ENCODE data around the gene SH3RF3.

Gene SH3RF3

DNA sequence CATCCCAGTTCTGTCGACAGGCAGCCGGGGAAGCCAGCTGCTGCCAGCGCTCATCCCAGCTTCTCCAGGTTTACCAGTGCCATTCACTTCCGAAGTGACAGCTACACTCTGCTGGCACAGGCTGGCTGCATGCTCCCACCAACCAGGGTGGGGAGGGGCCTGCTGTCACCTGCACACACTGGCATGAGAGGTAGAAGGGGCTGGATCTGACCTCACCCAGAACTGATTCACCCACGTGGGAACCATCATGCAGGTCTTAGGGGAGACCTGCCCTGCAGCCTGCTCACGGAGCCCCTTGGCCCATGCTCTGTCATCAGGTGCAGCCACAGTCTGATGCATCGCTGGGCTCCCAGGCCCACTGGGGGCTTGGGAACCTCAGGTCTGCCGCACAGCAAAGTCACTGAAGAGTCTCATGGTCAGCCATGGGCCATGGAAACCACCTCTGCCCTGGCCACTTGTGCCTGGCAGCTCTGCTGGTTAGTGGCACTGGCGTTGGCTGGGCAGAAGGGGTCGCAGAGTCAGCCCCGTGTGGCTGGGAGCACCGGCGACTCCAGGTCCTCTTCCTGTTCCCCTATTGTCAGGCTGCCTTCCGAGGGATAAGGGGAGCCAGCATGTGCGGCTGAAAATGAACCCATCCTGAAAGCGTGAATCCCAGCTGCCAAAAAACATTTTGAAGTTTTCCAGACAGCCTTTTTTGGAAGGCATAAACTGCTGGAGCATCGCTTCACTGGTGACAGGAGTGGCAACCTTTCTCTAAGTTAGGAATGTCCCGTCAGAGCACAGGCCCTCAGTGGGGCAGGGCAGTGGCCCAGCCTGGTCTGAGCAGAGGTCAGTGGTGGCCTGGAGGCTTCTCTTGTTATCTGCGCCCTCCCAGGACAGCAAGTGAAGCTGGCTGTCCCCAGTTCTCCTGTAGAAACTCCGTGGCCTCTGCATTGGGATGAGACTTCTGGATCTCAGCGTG is 327.0 kb downstream of the SH3RF3 start:
- Histone ChIP-seq H3K4ac (ENCODE audit: low read length) (peak overlapping the region; percentile 10), H3K23ac (ENCODE audit: low read depth, low read length, poor library complexity) (peak overlapping the region; percentile 31), H3K4me1 (ENCODE audit: control insufficient read depth in 2 of 2, insufficient read depth in 1 of 2, low read depth in 1 of 2, low read length in 2 of 2) (peaks cover 0 to 7% of the 10 kb centered on the region in 2 donors), H2BK12ac (ENCODE audit: low read length) (no peak overlapping the region), H3K27me3 (ENCODE audit: control insufficient read depth in 3 of 3, insufficient read depth in 3 of 3, low read depth in 1 of 3, low read length in 3 of 3) (no peaks in the 10 kb centered on the region), H3K4me2 (ENCODE audit: insufficient read depth, low read length, poor library complexity, severe bottlenecking) (no peak overlapping the region), H2AFZ (ENCODE audit: low read length) (no peak overlapping the region), H2AK5ac (ENCODE audit: low read depth, low read length) (peak overlapping the region; percentile 35), H3K9ac (ENCODE audit: low read depth, low read length, poor library complexity) (no peak overlapping the region), H3K4me3 (ENCODE audit: low read length in 2 of 2) (no peak overlapping the region), H4K8ac (ENCODE audit: low read depth, low read length) (no peak overlapping the region), H2BK15ac (ENCODE audit: low read length) (no peak overlapping the region), H2BK5ac (ENCODE audit: low read length) (no peak overlapping the region), H3K36me3 (replicated peaks in 1 of 2; ENCODE audit: control insufficient read depth in 2 of 2, insufficient read depth in 2 of 2, low read length in 2 of 2) (no peaks in the 10 kb centered on the region), H3K14ac (ENCODE audit: low read length) (no peak overlapping the region), H3K9me3 (replicated peaks in 1 of 2; ENCODE audit: control insufficient read depth in 2 of 2, insufficient read depth in 1 of 2, low read depth in 1 of 2, low read length in 2 of 2) (peaks cover 0 to 2% of the 10 kb centered on the region in 2 donors), H4K91ac (ENCODE audit: low read depth, low read length, poor library complexity) (no peak overlapping the region), H3K18ac (ENCODE audit: low read length) (peak overlapping the region; percentile 62), H2BK120ac (ENCODE audit: low read depth, low read length) (no peak overlapping the region), H3K79me1 (ENCODE audit: low read depth, low read length) (no peaks in the 10 kb centered on the region), H3K27ac (replicated peaks; ENCODE audit: low read length) (no peak overlapping the region)
- no peak for DNase-seq (ENCODE audit: low spot score)
- no CpG with 5 or more reads among the region's 21 CpGs for WGBS, 2 donors (ENCODE audit: extremely low coverage in 2 of 2, insufficient read length in 2 of 2, insufficient replicate concordance in 1 of 2)

DNA sequence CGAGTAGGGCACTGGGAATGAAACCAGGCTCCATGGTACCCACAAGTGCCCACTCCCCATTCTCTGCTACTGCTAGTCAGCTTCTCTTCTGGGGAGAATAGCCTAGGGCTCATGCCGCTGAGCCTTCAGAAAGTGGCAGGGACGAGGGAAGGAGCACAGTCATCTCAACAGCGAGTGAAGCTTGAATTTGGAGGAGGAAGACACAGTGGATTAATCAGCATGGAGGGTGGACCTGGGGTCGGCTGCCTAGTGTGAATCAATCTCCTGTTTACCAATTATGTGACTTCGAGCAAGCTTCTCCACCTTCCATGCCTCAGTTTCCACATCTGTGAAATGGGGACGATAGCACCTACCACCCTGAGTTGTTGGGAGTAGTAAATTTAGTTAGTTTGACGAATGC is 327.8 kb downstream of the SH3RF3 start:
- H3K79me1 ChIP-seq (ENCODE audit: low read depth, low read length): no peaks in the 10 kb centered on the region
- H2BK5ac ChIP-seq (ENCODE audit: low read length): no peak overlapping the region
- no peak for DNase-seq (ENCODE audit: low spot score)
- no peak overlapping the region for H2BK15ac ChIP-seq (ENCODE audit: low read length)
- H3K27ac ChIP-seq (replicated peaks; ENCODE audit: low read length): no peak overlapping the region
- no peak overlapping the region for H4K91ac ChIP-seq (ENCODE audit: low read depth, low read length, poor library complexity)
- no peaks in the 10 kb centered on the region for H3K36me3 ChIP-seq (replicated peaks in 1 of 2; ENCODE audit: control insufficient read depth in 2 of 2, insufficient read depth in 2 of 2, low read length in 2 of 2)
- H2AFZ ChIP-seq (ENCODE audit: low read length): no peak overlapping the region
- no peak overlapping the region for H3K23ac ChIP-seq (ENCODE audit: low read depth, low read length, poor library complexity)
- no peak overlapping the region for H2AK5ac ChIP-seq (ENCODE audit: low read depth, low read length)
- H4K8ac ChIP-seq (ENCODE audit: low read depth, low read length): no peak overlapping the region
- peaks cover 0 to under 1% of the 10 kb centered on the region in 2 donors for H3K9me3 ChIP-seq (replicated peaks in 1 of 2; ENCODE audit: control insufficient read depth in 2 of 2, insufficient read depth in 1 of 2, low read depth in 1 of 2, low read length in 2 of 2)
- H3K18ac ChIP-seq (ENCODE audit: low read length): no peak overlapping the region
- no peak overlapping the region for H3K9ac ChIP-seq (ENCODE audit: low read depth, low read length, poor library complexity)
- no peak overlapping the region for H3K4ac ChIP-seq (ENCODE audit: low read length)
- no CpG with 5 or more reads among the region's 8 CpGs for WGBS, 2 donors (ENCODE audit: extremely low coverage in 2 of 2, insufficient read length in 2 of 2, insufficient replicate concordance in 1 of 2)
- H3K4me2 ChIP-seq (ENCODE audit: insufficient read depth, low read length, poor library complexity, severe bottlenecking): no peak overlapping the region
- no peak overlapping the region for H3K14ac ChIP-seq (ENCODE audit: low read length)
- no peak overlapping the region for H3K4me3 ChIP-seq (ENCODE audit: low read length in 2 of 2)
- H3K27me3 ChIP-seq (ENCODE audit: control insufficient read depth in 3 of 3, insufficient read depth in 3 of 3, low read depth in 1 of 3, low read length in 3 of 3): no peaks in the 10 kb centered on the region
- no peak overlapping the region for H2BK12ac ChIP-seq (ENCODE audit: low read length)
- H3K4me1 ChIP-seq (ENCODE audit: control insufficient read depth in 2 of 2, insufficient read depth in 1 of 2, low read depth in 1 of 2, low read length in 2 of 2): peaks cover 0 to 5% of the 10 kb centered on the region in 2 donors
- no peak overlapping the region for H2BK120ac ChIP-seq (ENCODE audit: low read depth, low read length)

DNA sequence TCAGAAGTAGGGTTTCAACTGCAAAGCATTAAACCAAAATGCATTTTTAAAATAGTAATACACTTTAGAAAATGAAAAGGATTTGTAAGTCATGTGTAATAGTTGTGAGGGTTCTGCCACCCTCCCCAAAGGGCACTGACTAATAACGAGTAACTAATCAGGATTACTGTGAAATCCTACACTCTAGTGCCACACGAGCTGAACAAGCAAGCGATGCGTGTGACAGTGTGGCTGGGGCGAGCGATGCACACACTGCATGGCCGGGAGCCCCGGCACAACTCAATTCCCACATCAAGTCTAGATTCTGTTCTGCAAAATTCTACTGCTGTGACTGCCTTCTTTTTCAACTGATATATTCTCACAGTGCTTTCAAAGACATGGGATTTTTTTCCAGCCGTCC is 328.4 kb downstream of the SH3RF3 start:
- Histone ChIP-seq H3K36me3 (replicated peaks in 1 of 2; ENCODE audit: control insufficient read depth in 2 of 2, insufficient read depth in 2 of 2, low read length in 2 of 2) (no peaks in the 10 kb centered on the region), H2AK5ac (ENCODE audit: low read depth, low read length) (peak overlapping the region; percentile 14), H4K8ac (ENCODE audit: low read depth, low read length) (no peak overlapping the region), H2BK15ac (ENCODE audit: low read length) (no peak overlapping the region), H2BK5ac (ENCODE audit: low read length) (no peak overlapping the region), H2AFZ (ENCODE audit: low read length) (no peak overlapping the region), H3K4me2 (ENCODE audit: insufficient read depth, low read length, poor library complexity, severe bottlenecking) (no peak overlapping the region), H3K23ac (ENCODE audit: low read depth, low read length, poor library complexity) (no peak overlapping the region), H3K4me3 (ENCODE audit: low read length in 2 of 2) (no peak overlapping the region), H3K14ac (ENCODE audit: low read length) (no peak overlapping the region), H3K27me3 (ENCODE audit: control insufficient read depth in 3 of 3, insufficient read depth in 3 of 3, low read depth in 1 of 3, low read length in 3 of 3) (no peaks in the 10 kb centered on the region), H3K27ac (replicated peaks; ENCODE audit: low read length) (no peak overlapping the region), H3K79me1 (ENCODE audit: low read depth, low read length) (no peaks in the 10 kb centered on the region), H3K4me1 (ENCODE audit: control insufficient read depth in 2 of 2, insufficient read depth in 1 of 2, low read depth in 1 of 2, low read length in 2 of 2) (peaks cover 0 to 2% of the 10 kb centered on the region in 2 donors), H3K9me3 (replicated peaks in 1 of 2; ENCODE audit: control insufficient read depth in 2 of 2, insufficient read depth in 1 of 2, low read depth in 1 of 2, low read length in 2 of 2) (no peaks in the 10 kb centered on the region), H3K18ac (ENCODE audit: low read length) (no peak overlapping the region), H2BK12ac (ENCODE audit: low read length) (no peak overlapping the region), H3K4ac (ENCODE audit: low read length) (no peak overlapping the region), H3K9ac (ENCODE audit: low read depth, low read length, poor library complexity) (no peak overlapping the region), H4K91ac (ENCODE audit: low read depth, low read length, poor library complexity) (no peak overlapping the region), H2BK120ac (ENCODE audit: low read depth, low read length) (no peak overlapping the region)
- whole genome bisulfite sequencing, 2 donors (ENCODE audit: extremely low coverage in 2 of 2, insufficient read length in 2 of 2, insufficient replicate concordance in 1 of 2): no CpG with 5 or more reads among the region's 9 CpGs
- no peak for DNase-seq (ENCODE audit: low spot score)

DNA sequence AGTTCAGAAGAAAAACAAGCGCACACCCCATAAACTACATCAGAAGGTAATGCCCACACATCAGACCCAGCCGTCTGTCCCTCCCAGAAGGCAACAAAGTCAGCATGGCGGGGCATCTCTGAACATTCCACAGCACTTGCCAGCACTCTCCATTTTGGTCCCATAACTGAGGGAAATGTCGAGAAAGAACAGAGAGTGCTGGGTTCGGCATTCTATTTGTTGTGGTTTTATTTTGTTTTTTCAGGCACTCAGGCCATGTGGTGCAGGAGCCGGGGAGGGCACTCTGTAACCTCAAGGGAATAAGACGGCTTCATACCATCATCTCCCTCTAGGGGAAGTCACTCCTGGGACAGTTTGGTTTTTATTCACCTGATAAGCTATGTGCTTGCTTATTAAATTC is 328.8 kb downstream of the SH3RF3 start:
- peak overlapping the region; percentile 14 for H2AK5ac ChIP-seq (ENCODE audit: low read depth, low read length)
- no peaks in the 10 kb centered on the region for H3K9me3 ChIP-seq (replicated peaks in 1 of 2; ENCODE audit: control insufficient read depth in 2 of 2, insufficient read depth in 1 of 2, low read depth in 1 of 2, low read length in 2 of 2)
- DNase-seq (ENCODE audit: low spot score): no peak
- H2BK120ac ChIP-seq (ENCODE audit: low read depth, low read length): no peak overlapping the region
- no peaks in the 10 kb centered on the region for H3K79me1 ChIP-seq (ENCODE audit: low read depth, low read length)
- WGBS, 2 donors (ENCODE audit: extremely low coverage in 2 of 2, insufficient read length in 2 of 2, insufficient replicate concordance in 1 of 2): no CpG with 5 or more reads among the region's 7 CpGs
- no peak overlapping the region for H3K14ac ChIP-seq (ENCODE audit: low read length)
- H3K4me2 ChIP-seq (ENCODE audit: insufficient read depth, low read length, poor library complexity, severe bottlenecking): no peak overlapping the region
- H3K27ac ChIP-seq (replicated peaks; ENCODE audit: low read length): no peak overlapping the region
- H3K4ac ChIP-seq (ENCODE audit: low read length): no peak overlapping the region
- no peaks in the 10 kb centered on the region for H3K36me3 ChIP-seq (replicated peaks in 1 of 2; ENCODE audit: control insufficient read depth in 2 of 2, insufficient read depth in 2 of 2, low read length in 2 of 2)
- H2BK12ac ChIP-seq (ENCODE audit: low read length): no peak overlapping the region
- H2AFZ ChIP-seq (ENCODE audit: low read length): no peak overlapping the region
- no peak overlapping the region for H4K91ac ChIP-seq (ENCODE audit: low read depth, low read length, poor library complexity)
- no peak overlapping the region for H3K4me3 ChIP-seq (ENCODE audit: low read length in 2 of 2)
- H3K23ac ChIP-seq (ENCODE audit: low read depth, low read length, poor library complexity): no peak overlapping the region
- H3K27me3 ChIP-seq (ENCODE audit: control insufficient read depth in 3 of 3, insufficient read depth in 3 of 3, low read depth in 1 of 3, low read length in 3 of 3): no peaks in the 10 kb centered on the region
- no peak overlapping the region for H2BK5ac ChIP-seq (ENCODE audit: low read length)
- no peak overlapping the region for H3K18ac ChIP-seq (ENCODE audit: low read length)
- H4K8ac ChIP-seq (ENCODE audit: low read depth, low read length): no peak overlapping the region
- H3K4me1 ChIP-seq (ENCODE audit: control insufficient read depth in 2 of 2, insufficient read depth in 1 of 2, low read depth in 1 of 2, low read length in 2 of 2): peaks cover 0 to 2% of the 10 kb centered on the region in 2 donors
- H3K9ac ChIP-seq (ENCODE audit: low read depth, low read length, poor library complexity): no peak overlapping the region
- no peak overlapping the region for H2BK15ac ChIP-seq (ENCODE audit: low read length)
